Epithelial cell of proximal tubule (primary cell): Measurements from ENCODE around the gene POTEJ. TPM values are rescaled to one million over a fixed set of nuclear protein-coding genes. Genes with fewer than 3 reads are reported as not detected.
"Not testable (repeated sequence)": the region's sequence is repeated elsewhere in the genome, so short reads cannot be mapped to it uniquely, and the experiment has no call there.

Experiments used
- DNase-seq: peaks from one replicate; pipeline ENCODE4 v3.0.0-alpha.2; 2011; ENCODE audit warnings: low read depth
- H3K4me3 ChIP-seq: 2 replicates; pipeline ENCODE4 v1.5.1; 2011; ENCODE audit warnings: low read depth, mild to moderate bottlenecking, low read length
- total RNA-seq: library from RNA; depleted of rRNA; stranded (reverse); fragments of >200 nt; gene quantifications from 2 replicates; pipeline ENCODE4 v1.2.3, GENCODE V29; 2015

POTEJ gene
- total RNA-seq, 1 donor from 2014 or later = not detected

- not testable (repeated sequence) for H3K4me3 ChIP-seq, DNase-seq
Observed at GRCh38 chr2:130599393-130599792, 11.8 kb upstream of the POTEJ start, which contains the start of gene CFC1. Gene CFC1, minus strand, starts transcription at chr2:130599575. Its CDS starts 288 bp downstream, at chr2:130599287.

GRCh38 chr2:130599926-130600325, 11.3 kb upstream of the POTEJ start:
- DNase-seq, H3K4me3 ChIP-seq: not testable (repeated sequence)

GRCh38 chr2:130601648-130602302, 9.5 kb upstream of the POTEJ start:
- H3K4me3 ChIP-seq, DNase-seq: not testable (repeated sequence)

GRCh38 chr2:130608276-130609001, 2.8 kb upstream of the POTEJ start:
- DNase-seq, H3K4me3 ChIP-seq: not testable (repeated sequence)

GRCh38 chr2:130609002-130609920, 2.0 kb upstream of the POTEJ start:
- not testable (repeated sequence) for DNase-seq, H3K4me3 ChIP-seq

- not testable (repeated sequence) for H3K4me3 ChIP-seq, DNase-seq
Observed at GRCh38 chr2:130610486-130610885, 754 bp upstream of the POTEJ start.

GRCh38 chr2:130628784-130629475, 17.7 kb downstream of the POTEJ start:
- not testable (repeated sequence) for DNase-seq, H3K4me3 ChIP-seq

GRCh38 chr2:130638973-130639372, 27.7 kb downstream of the POTEJ start:
- not testable (repeated sequence) for DNase-seq, H3K4me3 ChIP-seq

GRCh38 chr2:130641688-130642087, 30.4 kb downstream of the POTEJ start:
- DNase-seq = not testable (repeated sequence)

GRCh38 chr2:130649285-130649684, 38.0 kb downstream of the POTEJ start:
- DNase-seq, H3K4me3 ChIP-seq: not testable (repeated sequence)

More at GRCh38 chr2:130641688-130642087, 30.4 kb downstream of the POTEJ start:
- H3K4me3 ChIP-seq = not testable (repeated sequence)

GRCh38 chr2:130664506-130664905, 53.3 kb downstream of the POTEJ start:
- not testable (repeated sequence) for DNase-seq, H3K4me3 ChIP-seq

GRCh38 chr2:130665596-130665995, 54.4 kb downstream of the POTEJ start:
- H3K4me3 ChIP-seq, DNase-seq: not testable (repeated sequence)

- DNase-seq, H3K4me3 ChIP-seq: not testable (repeated sequence)
Observed at GRCh38 chr2:130667516-130667915, 56.3 kb downstream of the POTEJ start.

GRCh38 chr2:130670026-130670745, 58.9 kb downstream of the POTEJ start:
- H3K4me3 ChIP-seq, DNase-seq: not testable (repeated sequence)

GRCh38 chr2:130692041-130692770, 81.0 kb downstream of the POTEJ start:
- H3K4me3 ChIP-seq, DNase-seq: not testable (repeated sequence)
